B cell (primary cell): ENCODE data around the gene MYZAP. TPM values are rescaled to one million over a fixed set of nuclear protein-coding genes. Genes with fewer than 3 reads are reported as not detected.

Source experiments
- ATAC-seq: fragments of 200-7000 bp; cut with Tn5 transposase; one replicate; pipeline ENCODE4 v1.10.0; 2021; ENCODE audit warnings: low read depth, mild to moderate bottlenecking, moderate number of reproducible peaks, moderate library complexity
- CTCF ChIA-PET: fragments of 350-600 bp; sonication (Branson Sonifier 250); formaldehyde crosslinking; loops from one replicate; lab custom pipeline; 2021; ENCODE audit warnings: antibody characterized with exemption, inconsistent platforms; lab: Charles Lee
- POLR2A ChIA-PET: fragments of 350-600 bp; sonication (Branson Sonifier 250); formaldehyde crosslinking; loops from one replicate; lab custom pipeline; 2021; ENCODE audit warnings: antibody characterized with exemption; lab: Charles Lee
- DNase-seq: peaks from one replicate; pipeline ENCODE4 v3.0.0; 2013
- H2AFZ ChIP-seq: 2 replicates; pipeline ENCODE4 v1.6.1; 2012; ENCODE audit warnings: mild to moderate bottlenecking, low read depth, low read length; ENCODE audit not compliant: insufficient read depth, poor library complexity, severe bottlenecking
- H3K27ac ChIP-seq, 2 donors: 1 replicate in 1 of 2; 2 replicates in 1 of 2; pipeline ENCODE4 v1.5.1; 2012 to 2013; ENCODE audit warnings: low read length in 2 of 2, mild to moderate bottlenecking in 2 of 2, moderate library complexity in 1 of 2
- H3K27me3 ChIP-seq, 4 experiments: fragments of 200-600 bp in 1 of 4; sonication (generic) in 1 of 4; replicated peaks in 1 of 4; 1 replicate in 2 of 4; 2 replicates in 2 of 4; pipeline versions ENCODE4 v1.6.1 to v1.7.0; 2013 to 2016; ENCODE audit warnings: low read length in 3 of 4, mild to moderate bottlenecking in 2 of 4, mixed read lengths in 1 of 4, moderate library complexity in 1 of 4; ENCODE audit not compliant: insufficient read depth in 4 of 4, control insufficient read depth in 3 of 4; ENCODE audit errors: control extremely low read depth in 1 of 4
- H3K36me3 ChIP-seq, 2 experiments: replicated peaks in 1 of 2; 1 replicate in 1 of 2; 2 replicates in 1 of 2; pipeline versions ENCODE4 v1.6.1 to v1.7.1; 2013; ENCODE audit warnings: low read length in 1 of 2; ENCODE audit not compliant: insufficient read depth in 2 of 2, control insufficient read depth in 1 of 2; ENCODE audit errors: control extremely low read depth in 1 of 2, extremely low read depth in 1 of 2
- H3K4me1 ChIP-seq, 2 donors: fragments of 200-600 bp in 1 of 2; sonication (generic) in 1 of 2; 1 replicate in 1 of 2; 2 replicates in 1 of 2; pipeline versions ENCODE4 v1.5.1 to v1.6.1; 2013 to 2017; ENCODE audit warnings: low read length in 2 of 2; ENCODE audit not compliant: control insufficient read depth in 2 of 2, insufficient read depth in 2 of 2
- H3K4me2 ChIP-seq: replicated peaks from 2 replicates; pipeline ENCODE3; 2012; ENCODE audit warnings: mild to moderate bottlenecking, low read depth, low read length; ENCODE audit not compliant: poor library complexity, severe bottlenecking
- H3K4me3 ChIP-seq, 5 experiments: fragments of 200-600 bp in 1 of 5; sonication (generic) in 1 of 5; 1 replicate in 3 of 5; 2 replicates in 2 of 5; pipeline versions ENCODE4 v1.5.1 to v1.7.0; 2011 to 2016; ENCODE audit warnings: low read length in 4 of 5, mild to moderate bottlenecking in 4 of 5, low read depth in 2 of 5, control low read depth in 1 of 5, moderate library complexity in 1 of 5; ENCODE audit not compliant: insufficient read depth in 1 of 5; ENCODE audit errors: control extremely low read depth in 1 of 5, extremely low read depth in 1 of 5
- H3K79me2 ChIP-seq: fragments of 200-600 bp; sonication (generic); one replicate; pipeline ENCODE4 v1.6.0; 2016; ENCODE audit warnings: low read length; ENCODE audit not compliant: control insufficient read depth, insufficient read depth
- H3K9ac ChIP-seq: fragments of 200-600 bp; sonication (generic); 2 replicates; pipeline ENCODE4 v1.6.1; 2017; ENCODE audit warnings: mild to moderate bottlenecking, low read length, moderate library complexity
- H3K9me3 ChIP-seq, 3 donors: one replicate each; pipeline versions ENCODE4 v1.6.1 to v1.7.1; 2013; ENCODE audit warnings: low read length in 2 of 3; ENCODE audit not compliant: control insufficient read depth in 2 of 3, insufficient read depth in 1 of 3; ENCODE audit errors: control extremely low read depth in 1 of 3
- H4K20me1 ChIP-seq: 2 replicates; pipeline ENCODE4 v1.6.0; 2012; ENCODE audit warnings: mild to moderate bottlenecking, low read length; ENCODE audit not compliant: insufficient read depth, control insufficient read depth, poor library complexity, severe bottlenecking
- H3K27ac Mint-ChIP-seq: one replicate; pipeline ENCODE4 v1.8.0; 2021; ENCODE audit warnings: mixed read lengths
- H3K27me3 Mint-ChIP-seq: one replicate; pipeline ENCODE4 v1.8.0; 2021; ENCODE audit warnings: mixed read lengths
- H3K4me1 Mint-ChIP-seq: one replicate; pipeline ENCODE4 v1.8.0; 2021; ENCODE audit warnings: mixed read lengths
- H3K4me3 Mint-ChIP-seq: one replicate; pipeline ENCODE4 v1.8.0; 2021; ENCODE audit warnings: mixed read lengths
- H3K9me3 Mint-ChIP-seq: one replicate; pipeline ENCODE4 v1.8.0; 2022; ENCODE audit warnings: mixed read lengths; ENCODE audit not compliant: insufficient read depth
- CTCF ChIP-seq: fragments of 200-600 bp; IDR thresholded peaks from one replicate; pipeline ENCODE4 v1.8.0; 2022; ENCODE audit warnings: antibody characterized with exemption, mild to moderate bottlenecking
- EZH2 ChIP-seq: IDR thresholded peaks from 2 replicates; pipeline ENCODE4 v1.6.1; 2012; ENCODE audit warnings: borderline replicate concordance, low read depth, mild to moderate bottlenecking, moderate library complexity, low read length; ENCODE audit not compliant: insufficient read depth, poor library complexity, severe bottlenecking
- WGBS: methylation state at CpG from one replicate; pipeline ENCODE4 v1.1.5; 2013; ENCODE audit warnings: missing lambda C conversion rate; ENCODE audit not compliant: insufficient coverage; 5-methylcytosine and 5-hydroxymethylcytosine counted together
- intact Hi-C: fragments of 100-400 bp; cut with micrococcal nuclease; formaldehyde crosslinking; loops from one replicate; pipeline ENCODE4 v1.10.0; 2022
- polyA plus RNA-seq: library from polyadenylated mRNA; depleted of rRNA; stranded (reverse); fragments of >200 nt; gene quantifications from 2 replicates; pipeline ENCODE4 v1.2.3, GENCODE V29; 2012
- total RNA-seq, 2 donors: library from RNA; stranded (reverse); fragments of 120-200 nt in 1 of 2; gene quantifications; 1 replicate in 1 of 2; 2 replicates in 1 of 2; pipeline versions ENCODE4 v1.2.3 to v1.2.4, GENCODE V29; 2013 to 2022

MYZAP gene
- total and polyA plus RNA-seq, 2 donors (not counting 1 experiment from before 2014, with no cell fraction given): 1.0 to 2.8 TPM

- Mint-ChIP-seq H3K27ac (no peak overlapping the region), H3K9me3 (no peaks in the 10 kb centered on the region), H3K4me3 (no peak overlapping the region), H3K27me3 (peaks cover 4% of the 10 kb centered on the region), H3K4me1 (no peaks in the 10 kb centered on the region)
- Histone ChIP-seq H3K4me2 (no peak overlapping the region), H3K79me2 (no peaks in the 10 kb centered on the region), H2AFZ (no peak overlapping the region), H4K20me1 (no peaks in the 10 kb centered on the region), H3K36me3 (no peaks in the 10 kb centered on the region), H3K4me1 (no peaks in the 10 kb centered on the region), H3K9ac (no peak overlapping the region), H3K27me3 (no peaks in the 10 kb centered on the region), H3K4me3 (no peak overlapping the region), H3K9me3 (no peaks in the 10 kb centered on the region), H3K27ac (no peak overlapping the region)
- intact Hi-C loops: no loop called here
- no peak for DNase-seq
- WGBS: 40% methylated on average over 4 of the region's 8 CpGs
- ATAC-seq: no peak
- POLR2A ChIA-PET: no interaction called here
- CTCF ChIA-PET: no interaction called here
- no peak for TF ChIP-seq EZH2
- no peak for TF ChIP-seq CTCF
Measured at GRCh38 chr15:57626713-57627440, 35.2 kb downstream of the MYZAP start.

- intact Hi-C loops: no loop called here
- Histone ChIP-seq H3K36me3 (peaks cover 0 to 5% of the 10 kb centered on the region in 2 experiments), H4K20me1 (no peaks in the 10 kb centered on the region), H3K9me3 (no peaks in the 10 kb centered on the region), H3K27me3 (no peaks in the 10 kb centered on the region), H3K4me3 (no peak overlapping the region), H3K4me2 (no peak overlapping the region), H3K4me1 (no peaks in the 10 kb centered on the region), H3K9ac (no peak overlapping the region), H3K27ac (no peak overlapping the region), H3K79me2 (no peaks in the 10 kb centered on the region), H2AFZ (no peak overlapping the region)
- no peak for TF ChIP-seq EZH2
- TF ChIP-seq CTCF: no peak
- POLR2A ChIA-PET: no interaction called here
- 100% methylated on average over 2 of the region's 5 CpGs for WGBS
- Mint-ChIP-seq H3K27ac (no peak overlapping the region), H3K4me3 (no peak overlapping the region), H3K27me3 (no peaks in the 10 kb centered on the region), H3K4me1 (no peaks in the 10 kb centered on the region), H3K9me3 (no peaks in the 10 kb centered on the region)
- no peak for ATAC-seq
- no peak for DNase-seq
- CTCF ChIA-PET: interaction anchor here (1.0 kb wide), 2 partner anchors 11 to 72 kb away, joined by 3 read pairs; no protein-coding TSS in a partner anchor
Measured at GRCh38 chr15:57631386-57632110, 39.8 kb downstream of the MYZAP start.
